Brain microvascular endothelial cell (primary cell): ENCODE results near the gene JADE2.

Source experiments
- DNase-seq: peaks from one replicate; pipeline ENCODE4 v3.0.0-alpha.2; 2020
- H3K27ac ChIP-seq: fragments of 250-450 bp; sonication (Bioruptor Pico); 2 replicates; pipeline ENCODE4 v1.5.1; 2020; ENCODE audit warnings: mild to moderate bottlenecking, moderate library complexity
- H3K27me3 ChIP-seq: fragments of 250-450 bp; sonication (Bioruptor Pico); replicated peaks from 2 replicates; pipeline ENCODE4 v1.5.1; 2020; ENCODE audit warnings: mild to moderate bottlenecking
- H3K36me3 ChIP-seq: fragments of 250-450 bp; sonication (Bioruptor Pico); replicated peaks from 2 replicates; pipeline ENCODE4 v1.5.1; 2020; ENCODE audit warnings: mild to moderate bottlenecking
- H3K4me3 ChIP-seq: 2 replicates; pipeline ENCODE4 v1.5.1; 2011; ENCODE audit warnings: low read depth, mild to moderate bottlenecking, control low read depth, low read length, moderate library complexity
- CTCF ChIP-seq: IDR thresholded peaks from 2 replicates; pipeline ENCODE4 v1.5.1; 2011; ENCODE audit warnings: low read depth, mild to moderate bottlenecking, moderate library complexity, low read length, control low read depth, inconsistent platforms; ENCODE audit errors: missing control alignments
- in situ Hi-C: cut with HindIII; loops from 2 replicates; pipeline ENCODE4 v1.10.0; 2017; ENCODE audit warnings: low sequenced_read_pairs, low pct_ligation_motif_present

Gene JADE2

GRCh38 chr5:134500699-134501430 lies 24.6 kb upstream of the JADE2 start:
- Histone ChIP-seq H3K36me3 (no peaks in the 10 kb centered on the region), H3K27me3 (no peaks in the 10 kb centered on the region), H3K27ac (no peak overlapping the region), H3K4me3 (no peak overlapping the region)
- no peak for TF ChIP-seq CTCF
- in situ Hi-C loops, result no loop called here
- DNase-seq, result no peak

DNA sequence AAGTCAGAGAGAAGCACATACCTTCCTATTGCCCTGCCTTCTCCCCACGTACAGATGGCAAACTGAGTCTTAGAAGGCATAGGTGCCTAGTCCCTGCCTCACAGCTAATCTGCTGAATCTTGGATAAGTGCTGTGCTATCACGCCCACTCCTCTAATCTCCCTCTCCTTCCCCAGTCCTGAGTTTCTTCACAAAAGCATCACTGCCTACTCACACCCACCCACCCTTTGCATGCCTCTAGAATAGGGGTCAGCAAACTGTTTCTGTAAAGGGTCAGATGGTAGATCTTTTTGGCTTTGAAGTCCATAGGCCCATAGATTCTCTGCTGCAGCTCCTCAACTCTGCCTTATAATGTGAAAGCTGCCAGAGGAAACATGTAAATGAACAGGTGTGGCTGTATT lies 23.2 kb upstream of the JADE2 start:
- no peak for TF ChIP-seq CTCF
- DNase-seq, result no peak
- Histone ChIP-seq H3K27me3 (no peaks in the 10 kb centered on the region), H3K36me3 (no peaks in the 10 kb centered on the region), H3K27ac (no peak overlapping the region), H3K4me3 (no peak overlapping the region)
- in situ Hi-C loops, result no loop called here

GRCh38 chr5:134503088-134503936 lies 22.2 kb upstream of the JADE2 start:
- DNase-seq, result peak; percentile 98
- H3K27me3 ChIP-seq, result no peaks in the 10 kb centered on the region
- peak overlapping the region; percentile 41 for H3K27ac ChIP-seq
- in situ Hi-C loops, result no loop called here
- H3K4me3 ChIP-seq, result no peak overlapping the region
- no peaks in the 10 kb centered on the region for H3K36me3 ChIP-seq
- TF ChIP-seq CTCF, result no peak

DNA sequence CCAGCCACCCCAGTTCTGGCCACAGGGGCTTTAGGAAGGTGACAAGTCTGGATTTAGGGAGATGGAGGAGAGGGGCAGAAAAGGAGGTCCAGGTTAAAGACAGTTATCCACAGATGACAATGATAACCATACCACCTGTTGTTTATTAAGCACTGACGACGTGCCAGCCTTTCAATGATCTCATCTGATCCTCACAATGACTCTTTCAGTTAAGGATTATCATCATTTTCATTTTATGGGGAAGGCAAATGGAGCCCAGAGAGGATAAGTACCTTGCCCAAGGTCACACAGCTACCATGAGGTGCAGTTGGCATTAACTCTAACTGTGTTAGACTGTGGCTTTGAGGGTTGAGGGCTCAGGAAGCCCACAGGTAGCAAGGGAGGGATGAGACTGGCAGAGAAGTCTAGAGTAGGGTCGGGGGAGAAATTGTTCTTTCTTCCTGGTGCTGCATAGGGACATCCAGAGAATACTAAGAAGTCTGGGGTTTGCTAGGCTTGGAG lies 21.5 kb upstream of the JADE2 start:
- Histone ChIP-seq H3K36me3 (no peaks in the 10 kb centered on the region), H3K27ac (peak overlapping the region; percentile 41), H3K27me3 (no peaks in the 10 kb centered on the region), H3K4me3 (no peak overlapping the region)
- DNase-seq, result no peak
- TF ChIP-seq CTCF, result no peak
- in situ Hi-C loops, result no loop called here

- no peak overlapping the region for H3K27ac ChIP-seq
- in situ Hi-C loops, result no loop called here
- H3K4me3 ChIP-seq, result no peak overlapping the region
- no peaks in the 10 kb centered on the region for H3K36me3 ChIP-seq
- no peak for DNase-seq
- no peak for TF ChIP-seq CTCF
- no peaks in the 10 kb centered on the region for H3K27me3 ChIP-seq
Measured at GRCh38 chr5:134504629-134505300, 20.7 kb upstream of the JADE2 start.
